Sigmoid colon (tissue), 7 donors: ENCODE measurements around the gene MYH7B. TPM values are rescaled to one million over a fixed set of nuclear protein-coding genes. Genes with fewer than 3 reads are reported as not detected.

Experiments
- DNase-seq: peaks from one replicate; pipeline ENCODE4 v3.0.0-alpha.2; 2019
- H3K27ac ChIP-seq, 4 donors: fragments of 200-600 bp; sonication (generic); one replicate each; pipeline ENCODE4 v1.5.1; 2016 to 2019; ENCODE audit warnings: mild to moderate bottlenecking in 1 of 4
- H3K27me3 ChIP-seq, 3 donors: fragments of 200-600 bp; sonication (generic); one replicate each; pipeline ENCODE4 v1.5.1; 2019; ENCODE audit warnings: mild to moderate bottlenecking in 1 of 3
- H3K36me3 ChIP-seq, 4 donors: fragments of 200-600 bp; sonication (generic); one replicate each; pipeline ENCODE4 v1.5.1; 2016 to 2019
- H3K4me1 ChIP-seq, 4 donors: fragments of 200-600 bp; sonication (generic); one replicate each; pipeline ENCODE4 v1.5.1; 2017 to 2019
- H3K4me3 ChIP-seq, 4 donors: fragments of 200-600 bp; sonication (generic); one replicate each; pipeline ENCODE4 v1.5.1; 2017 to 2019; ENCODE audit warnings: mild to moderate bottlenecking in 2 of 4, moderate library complexity in 1 of 4
- H3K9me3 ChIP-seq, 4 donors: fragments of 200-600 bp in 3 of 4; sonication (generic) in 3 of 4; one replicate each; pipeline versions ENCODE4 v1.5.1 to v1.6.1; 2013 to 2019
- CTCF ChIP-seq, 4 experiments: fragments of 450-650 bp in 3 of 4; fragments of 200-600 bp in 1 of 4; IDR thresholded peaks; one replicate each; pipeline ENCODE4 v1.5.1; 2016 to 2019; ENCODE audit warnings: antibody characterized with exemption in 4 of 4, mild to moderate bottlenecking in 3 of 4, moderate library complexity in 2 of 4
- EP300 ChIP-seq, 4 donors: sonication (generic); formaldehyde crosslinking; IDR thresholded peaks; one replicate each; pipeline ENCODE4 v1.6.1; 2017; ENCODE audit warnings: antibody characterized with exemption in 4 of 4
- POLR2A ChIP-seq, 2 donors: fragments of 450-650 bp; IDR thresholded peaks; one replicate each; pipeline ENCODE4 v1.6.1; 2016; ENCODE audit warnings: antibody characterized with exemption in 2 of 2, mild to moderate bottlenecking in 2 of 2, moderate library complexity in 2 of 2
- POLR2AphosphoS5 ChIP-seq, 4 donors: sonication (generic); formaldehyde crosslinking; IDR thresholded peaks; one replicate each; pipeline ENCODE4 v1.6.1; 2017; ENCODE audit warnings: antibody characterized with exemption in 4 of 4
- WGBS, 2 donors: extraction: QIAGEN DNeasy Blood & Tissue Kit; methylation state at CpG; one replicate each; pipeline ENCODE4 v1.1.7; 2013; 5-methylcytosine and 5-hydroxymethylcytosine counted together
- intact Hi-C: fragments of 100-400 bp; cut with DNase I; formaldehyde crosslinking; loops from one replicate; pipeline ENCODE4 v1.15.1; 2023
- polyA plus RNA-seq, 3 donors: library from polyadenylated mRNA; stranded (reverse); fragments of 200-250 nt; gene quantifications; one replicate each; pipeline ENCODE4 v1.2.3, GENCODE V29; 2013
- total RNA-seq, 4 donors: library from RNA; depleted of rRNA; stranded (reverse); fragments of >200 nt; gene quantifications; one replicate each; pipeline ENCODE4 v1.1.0, GENCODE V29; 2016
- donor health status: healthy with polysubstance abuse.
- donor health status: Bipolar disorder and iron deficiency.
- donor health status: healthy.

Gene MYH7B
- total and polyA plus RNA-seq, 7 donors: under 0.01 to 1.6 (median 0.66) TPM

DNA sequence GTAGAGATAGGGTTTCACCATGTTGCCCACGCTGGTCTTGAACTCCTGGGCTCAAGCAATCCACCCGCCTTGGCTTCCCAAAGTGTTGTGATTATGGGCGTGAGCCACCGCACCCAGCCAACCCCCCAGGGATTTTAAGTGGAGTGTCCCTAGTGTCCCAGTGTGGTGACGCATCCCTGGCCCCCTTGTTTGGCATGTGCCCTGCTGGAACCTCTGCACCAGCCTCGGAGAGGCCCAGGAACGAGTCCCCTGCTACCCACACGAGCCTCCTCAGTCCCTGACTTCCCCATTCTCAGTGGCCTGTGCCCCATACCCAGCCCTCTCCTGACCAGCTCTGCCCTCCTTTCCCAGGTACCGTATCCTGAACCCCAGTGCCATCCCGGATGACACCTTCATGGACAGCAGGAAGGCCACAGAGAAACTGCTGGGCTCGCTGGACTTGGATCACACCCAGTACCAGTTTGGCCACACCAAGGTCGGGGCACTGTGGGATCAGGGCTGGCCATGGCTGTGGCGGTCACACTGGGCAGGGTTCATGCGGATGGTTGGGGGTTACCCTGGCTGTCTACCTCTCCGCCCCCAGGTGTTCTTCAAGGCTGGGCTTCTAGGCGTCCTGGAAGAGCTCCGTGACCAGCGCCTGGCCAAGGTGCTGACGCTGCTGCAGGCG is 37.2 kb downstream of the MYH7B start:
- Histone ChIP-seq H3K4me1 (peaks cover 0 to 12% (median 11%) of the 10 kb centered on the region in 4 donors), H3K36me3 (peaks cover 0 to 37% (median 14%) of the 10 kb centered on the region in 4 donors), H3K9me3 (no peaks in the 10 kb centered on the region), H3K27ac (no peak overlapping the region), H3K4me3 (no peak overlapping the region), H3K27me3 (no peaks in the 10 kb centered on the region)
- 95 to 97% methylated on average over 20 of the region's 20 CpGs for WGBS, 2 donors
- intact Hi-C loops: no loop called here
- no peak for TF ChIP-seq POLR2AphosphoS5 (IDR thresholded peaks at IDR 0.05)
- TF ChIP-seq POLR2A (IDR thresholded peaks at IDR 0.05): no peak
- no peak for TF ChIP-seq EP300 (IDR thresholded peaks at IDR 0.05)
- no peak for TF ChIP-seq CTCF (IDR thresholded peaks at IDR 0.05)
- no peak for DNase-seq

- WGBS, 2 donors: 95 to 96% methylated on average over 22 of the region's 22 CpGs
- intact Hi-C loops: no loop called here
- no peaks in the 10 kb centered on the region for H3K27me3 ChIP-seq
- peaks cover 10 to 48% (median 21%) of the 10 kb centered on the region in 4 donors for H3K36me3 ChIP-seq
- TF ChIP-seq EP300 (IDR thresholded peaks at IDR 0.05) (no peak), POLR2AphosphoS5 (IDR thresholded peaks at IDR 0.05) (no peak), POLR2A (IDR thresholded peaks at IDR 0.05) (no peak), CTCF (IDR thresholded peaks at IDR 0.05) (no peak)
- peaks cover 0 to 13% (median 11%) of the 10 kb centered on the region in 4 donors for H3K4me1 ChIP-seq
- no peak for DNase-seq
- no peak overlapping the region for H3K4me3 ChIP-seq
- no peak overlapping the region for H3K27ac ChIP-seq
- no peaks in the 10 kb centered on the region for H3K9me3 ChIP-seq
Observed at GRCh38 chr20:34993941-34994508, 38.4 kb downstream of the MYH7B start.

- H3K9me3 ChIP-seq: no peaks in the 10 kb centered on the region
- no peak for TF ChIP-seq POLR2A (IDR thresholded peaks at IDR 0.05)
- no peak for TF ChIP-seq CTCF (IDR thresholded peaks at IDR 0.05)
- no peak for TF ChIP-seq EP300 (IDR thresholded peaks at IDR 0.05)
- TF ChIP-seq POLR2AphosphoS5 (IDR thresholded peaks at IDR 0.05): no peak
- no peak for DNase-seq
- no peaks in the 10 kb centered on the region for H3K27me3 ChIP-seq
- 77 to 88% methylated on average over 14 of the region's 14 CpGs for WGBS, 2 donors
- H3K4me1 ChIP-seq: peaks cover 0 to 13% (median 11%) of the 10 kb centered on the region in 4 donors
- H3K27ac ChIP-seq: no peak overlapping the region
- H3K36me3 ChIP-seq: peaks cover 10 to 54% (median 25%) of the 10 kb centered on the region in 4 donors
- H3K4me3 ChIP-seq: no peak overlapping the region
- intact Hi-C loops: no loop called here
Observed at GRCh38 chr20:34994509-34995131, 39.0 kb downstream of the MYH7B start.

DNA sequence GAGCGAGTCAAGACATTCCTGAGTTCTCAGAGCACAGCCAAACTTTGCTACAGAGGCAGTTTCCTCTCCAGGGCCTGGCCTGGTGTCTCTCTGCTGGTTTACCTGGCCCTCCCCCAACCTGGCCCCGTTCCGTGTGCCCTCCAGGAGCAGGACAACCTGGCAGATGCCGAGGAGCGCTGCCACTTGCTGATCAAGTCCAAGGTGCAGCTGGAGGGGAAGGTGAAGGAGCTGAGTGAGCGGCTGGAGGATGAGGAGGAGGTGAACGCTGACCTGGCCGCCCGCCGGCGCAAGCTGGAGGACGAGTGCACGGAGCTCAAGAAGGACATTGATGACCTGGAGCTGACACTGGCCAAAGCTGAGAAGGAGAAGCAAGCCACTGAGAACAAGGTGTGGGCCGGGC is 39.5 kb downstream of the MYH7B start:
- H3K4me1 ChIP-seq: peaks cover 0 to 13% (median 11%) of the 10 kb centered on the region in 4 donors
- H3K27me3 ChIP-seq: no peaks in the 10 kb centered on the region
- no peaks in the 10 kb centered on the region for H3K9me3 ChIP-seq
- WGBS, 2 donors: 93 to 96% methylated on average over 14 of the region's 14 CpGs
- TF ChIP-seq EP300 (IDR thresholded peaks at IDR 0.05): no peak
- TF ChIP-seq POLR2AphosphoS5 (IDR thresholded peaks at IDR 0.05): no peak
- TF ChIP-seq POLR2A (IDR thresholded peaks at IDR 0.05): no peak
- no peak for TF ChIP-seq CTCF (IDR thresholded peaks at IDR 0.05)
- no peak overlapping the region for H3K4me3 ChIP-seq
- intact Hi-C loops: no loop called here
- H3K27ac ChIP-seq: no peak overlapping the region
- H3K36me3 ChIP-seq: peaks cover 10 to 60% (median 29%) of the 10 kb centered on the region in 4 donors
- DNase-seq: no peak
